Activated CD8-positive, alpha-beta T cell treated with anti-CD3 and anti-CD28 coated beads for 36 hours (primary cell): ENCODE results near the gene MITF. TPM values are rescaled to one million over a fixed set of nuclear protein-coding genes. Genes with fewer than 3 reads are reported as not detected.

Source experiments
- ATAC-seq: fragments of 200-7000 bp; cut with Tn5 transposase; one replicate; pipeline ENCODE4 v1.10.0; 2021; ENCODE audit warnings: mild to moderate bottlenecking, moderate library complexity
- CTCF ChIA-PET: fragments of 350-600 bp; sonication (Branson Sonifier 250); formaldehyde crosslinking; loops from one replicate; lab custom pipeline; 2021; ENCODE audit warnings: antibody characterized with exemption; lab: Charles Lee
- POLR2A ChIA-PET: fragments of 350-600 bp; sonication (Branson Sonifier 250); formaldehyde crosslinking; loops from one replicate; lab custom pipeline; 2021; ENCODE audit warnings: antibody characterized with exemption; lab: Charles Lee
- DNase-seq: peaks from one replicate; pipeline ENCODE4 v3.0.0-alpha.2; 2020
- H3K27ac Mint-ChIP-seq: one replicate; pipeline ENCODE4 v1.8.0; 2021; ENCODE audit warnings: mild to moderate bottlenecking, mixed read lengths
- H3K27me3 Mint-ChIP-seq: one replicate; pipeline ENCODE4 v1.8.0; 2021; ENCODE audit warnings: mixed read lengths
- H3K36me3 Mint-ChIP-seq: one replicate; pipeline ENCODE4 v1.8.0; 2021; ENCODE audit warnings: low read depth, mixed read lengths
- H3K4me1 Mint-ChIP-seq: one replicate; pipeline ENCODE4 v1.8.0; 2021; ENCODE audit warnings: low read depth, mixed read lengths
- H3K4me3 Mint-ChIP-seq: one replicate; pipeline ENCODE4 v1.8.0; 2021; ENCODE audit warnings: mild to moderate bottlenecking, moderate library complexity, mixed read lengths
- H3K9me3 Mint-ChIP-seq: one replicate; pipeline ENCODE4 v1.8.0; 2021; ENCODE audit warnings: mixed read lengths
- CTCF ChIP-seq: fragments of 200-600 bp; IDR thresholded peaks from one replicate; pipeline ENCODE4 v1.8.0; 2022; ENCODE audit warnings: antibody characterized with exemption, mild to moderate bottlenecking
- intact Hi-C: fragments of 100-400 bp; cut with micrococcal nuclease; formaldehyde crosslinking; loops from one replicate; pipeline ENCODE4 v1.10.0; 2022
- total RNA-seq, 2 experiments: library from RNA; stranded (reverse); gene quantifications; one replicate each; pipeline ENCODE4 v1.2.3, GENCODE V29; 2021

Gene MITF
- total RNA-seq, 2 experiments from 2014 or later: not detected

- ATAC-seq (no peak), DNase-seq (no peak)
- no peaks in the 10 kb centered on the region for H3K36me3 Mint-ChIP-seq
- CTCF ChIA-PET: no interaction called here
- no peaks in the 10 kb centered on the region for H3K27me3 Mint-ChIP-seq
- H3K4me3 Mint-ChIP-seq: no peak overlapping the region
- no peak overlapping the region for H3K27ac Mint-ChIP-seq
- POLR2A ChIA-PET: no interaction called here
- no peaks in the 10 kb centered on the region for H3K9me3 Mint-ChIP-seq
- intact Hi-C loops: no loop called here
- no peak for TF ChIP-seq CTCF
- H3K4me1 Mint-ChIP-seq: no peaks in the 10 kb centered on the region
These were observed 125.5 kb downstream of the MITF start for GRCh38 chr3:69864766-69865165.

GRCh38 chr3:69865925-69866679 is 126.8 kb downstream of the MITF start:
- ATAC-seq (no peak), DNase-seq (no peak)
- ChIA-PET CTCF (no interaction called here), POLR2A (no interaction called here)
- intact Hi-C loops: no loop called here
- Mint-ChIP-seq H3K4me1 (no peaks in the 10 kb centered on the region), H3K36me3 (no peaks in the 10 kb centered on the region), H3K9me3 (no peaks in the 10 kb centered on the region), H3K27ac (no peak overlapping the region), H3K4me3 (no peak overlapping the region), H3K27me3 (no peaks in the 10 kb centered on the region)
- no peak for TF ChIP-seq CTCF

- CTCF ChIA-PET: no interaction called here
- no peak overlapping the region for H3K27ac Mint-ChIP-seq
- POLR2A ChIA-PET: no interaction called here
- intact Hi-C loops: no loop called here
- ATAC-seq (no peak), DNase-seq (no peak)
- H3K27me3 Mint-ChIP-seq: no peaks in the 10 kb centered on the region
- no peaks in the 10 kb centered on the region for H3K9me3 Mint-ChIP-seq
- H3K36me3 Mint-ChIP-seq: no peaks in the 10 kb centered on the region
- H3K4me3 Mint-ChIP-seq: no peak overlapping the region
- H3K4me1 Mint-ChIP-seq: no peaks in the 10 kb centered on the region
- no peak for TF ChIP-seq CTCF
These were observed 127.9 kb downstream of the MITF start for GRCh38 chr3:69866988-69867720.

- H3K4me1 Mint-ChIP-seq: no peaks in the 10 kb centered on the region
- H3K27ac Mint-ChIP-seq: no peak overlapping the region
- POLR2A ChIA-PET: no interaction called here
- H3K36me3 Mint-ChIP-seq: no peaks in the 10 kb centered on the region
- ATAC-seq (no peak), DNase-seq (no peak)
- no peak overlapping the region for H3K4me3 Mint-ChIP-seq
- CTCF ChIA-PET: no interaction called here
- no peak for TF ChIP-seq CTCF
- no peaks in the 10 kb centered on the region for H3K27me3 Mint-ChIP-seq
- intact Hi-C loops: no loop called here
- no peaks in the 10 kb centered on the region for H3K9me3 Mint-ChIP-seq
These were observed 128.8 kb downstream of the MITF start for GRCh38 chr3:69867941-69868505.
